Fibroblast of lung (primary cell): ENCODE results near the gene TENM3.

Experiments used
- CTCF ChIP-seq, 2 donors: IDR thresholded peaks in 1 of 2; conservative IDR thresholded peaks in 1 of 2; 1 replicate in 1 of 2; 2 replicates in 1 of 2; pipeline ENCODE4 v1.5.1; 2011 to 2012; ENCODE audit warnings: low read length in 2 of 2, control low read depth in 1 of 2, inconsistent platforms in 1 of 2, low read depth in 1 of 2, mild to moderate bottlenecking in 1 of 2
- EZH2 ChIP-seq: IDR thresholded peaks from 2 replicates; pipeline ENCODE4 v1.5.1; 2012; ENCODE audit warnings: low read length, control low read depth, mild to moderate bottlenecking; ENCODE audit errors: missing control alignments

DNA sequence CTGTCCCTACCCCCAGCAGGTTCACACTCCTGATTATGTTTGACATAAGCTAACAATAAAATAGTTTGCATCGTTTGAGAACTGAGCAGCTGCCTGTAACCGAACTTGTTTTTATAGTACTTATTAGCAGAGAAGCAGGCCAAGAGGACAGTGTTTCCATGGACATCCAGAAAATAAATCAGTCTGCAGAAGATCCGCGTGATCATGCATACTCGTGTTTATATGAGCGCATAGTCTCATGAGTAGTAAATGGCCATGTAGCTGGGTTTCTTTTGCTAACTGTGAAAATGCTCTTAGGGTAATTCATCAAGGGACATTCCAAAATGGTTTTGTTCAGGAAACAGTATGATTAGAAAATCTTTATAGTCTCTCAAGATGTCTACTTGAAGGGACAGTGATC, 384.8 kb downstream of the TENM3 start:
- TF ChIP-seq EZH2 (no peak), CTCF (conservative IDR thresholded peaks at IDR 0.05 in 1 of 2, IDR thresholded peaks at IDR 0.05 in 1 of 2; ENCODE audit: low read depth in 1 of 2, low read length in 2 of 2) (no peak)
